ENCODE measurements around the gene SPOCK1.

- TF ChIP-seq EZH2 (IDR thresholded peaks at IDR 0.05), result no peak
- TF ChIP-seq POLR2AphosphoS5 (IDR thresholded peaks at IDR 0.05; ENCODE audit: borderline replicate concordance, low read depth, low read length), result no peak
Observed at GRCh38 chr5:137461391-137462264, 37.5 kb downstream of the SPOCK1 start.

Data from SK-N-MC (cell line).